Naive thymus-derived CD4-positive, alpha-beta T cell (primary cell): ENCODE data around the gene OR8J3. TPM values are rescaled to one million over a fixed set of nuclear protein-coding genes. Genes with fewer than 3 reads are reported as not detected.

Source experiments
- ATAC-seq: fragments of 150-1000 bp; cut with Tn5 transposase; 2 replicates; pipeline ENCODE4 v1.10.0; 2021; ENCODE audit warnings: mild to moderate bottlenecking, moderate library complexity
- CTCF ChIA-PET: fragments of 350-600 bp; sonication (Branson Sonifier 250); formaldehyde crosslinking; loops from one replicate; lab custom pipeline; 2021; ENCODE audit warnings: antibody characterized with exemption; lab: Charles Lee
- POLR2A ChIA-PET: fragments of 350-600 bp; sonication (Branson Sonifier 250); formaldehyde crosslinking; loops from one replicate; lab custom pipeline; 2021; ENCODE audit warnings: antibody characterized with exemption, inconsistent platforms; lab: Charles Lee
- DNase-seq, 9 donors: peaks; one replicate each; pipeline versions ENCODE4 v3.0.0 to v3.0.0-alpha.2; 2020 to 2022; ENCODE audit warnings: mixed read lengths in 1 of 9
- H3K27ac ChIP-seq: one replicate; pipeline ENCODE4 v1.7.0; 2013; ENCODE audit warnings: mild to moderate bottlenecking, low read depth, low read length, moderate library complexity
- H3K27me3 ChIP-seq, 2 donors: one replicate each; pipeline ENCODE4 v1.7.0; 2013; ENCODE audit warnings: low read length in 2 of 2, mild to moderate bottlenecking in 2 of 2, moderate library complexity in 2 of 2; ENCODE audit not compliant: control insufficient read depth in 2 of 2, insufficient read depth in 2 of 2
- H3K36me3 ChIP-seq, 3 experiments: 1 replicate in 2 of 3; 2 replicates in 1 of 3; pipeline ENCODE4 v1.7.0; 2013; ENCODE audit warnings: low read length in 3 of 3, mild to moderate bottlenecking in 3 of 3, moderate library complexity in 1 of 3; ENCODE audit not compliant: insufficient read depth in 3 of 3, control insufficient read depth in 2 of 3
- H3K4me1 ChIP-seq, 2 donors: one replicate each; pipeline ENCODE4 v1.7.0; 2013; ENCODE audit warnings: low read length in 2 of 2, mild to moderate bottlenecking in 2 of 2, moderate library complexity in 1 of 2; ENCODE audit not compliant: control insufficient read depth in 2 of 2, insufficient read depth in 2 of 2
- H3K4me3 ChIP-seq: 2 replicates; pipeline ENCODE4 v1.7.0; 2013; ENCODE audit warnings: mild to moderate bottlenecking, low read length
- H3K9me3 ChIP-seq, 3 experiments: 1 replicate in 2 of 3; 2 replicates in 1 of 3; pipeline ENCODE4 v1.7.0; 2013; ENCODE audit warnings: low read length in 3 of 3; ENCODE audit not compliant: control insufficient read depth in 2 of 3
- H3K27ac Mint-ChIP-seq, 9 donors: one replicate each; pipeline ENCODE4 v1.8.0; 2020 to 2022; ENCODE audit warnings: mixed read lengths in 9 of 9, mild to moderate bottlenecking in 8 of 9, moderate library complexity in 5 of 9, inconsistent platforms in 2 of 9
- H3K27me3 Mint-ChIP-seq, 5 donors: one replicate each; pipeline ENCODE4 v1.8.0; 2021 to 2022; ENCODE audit warnings: mixed read lengths in 5 of 5, mild to moderate bottlenecking in 1 of 5
- H3K36me3 Mint-ChIP-seq, 5 donors: one replicate each; pipeline ENCODE4 v1.8.0; 2020 to 2022; ENCODE audit warnings: mixed read lengths in 5 of 5, mild to moderate bottlenecking in 3 of 5, inconsistent platforms in 1 of 5
- H3K4me1 Mint-ChIP-seq, 7 donors: one replicate each; pipeline ENCODE4 v1.8.0; 2020 to 2022; ENCODE audit warnings: mixed read lengths in 7 of 7, mild to moderate bottlenecking in 3 of 7, inconsistent platforms in 1 of 7
- H3K4me3 Mint-ChIP-seq, 10 donors: one replicate each; pipeline ENCODE4 v1.8.0; 2020 to 2022; ENCODE audit warnings: mild to moderate bottlenecking in 10 of 10, mixed read lengths in 10 of 10, moderate library complexity in 6 of 10, inconsistent platforms in 2 of 10
- H3K9me3 Mint-ChIP-seq, 11 donors: one replicate each; pipeline ENCODE4 v1.8.0; 2020 to 2022; ENCODE audit warnings: mixed read lengths in 11 of 11, mild to moderate bottlenecking in 4 of 11, inconsistent platforms in 1 of 11, moderate library complexity in 1 of 11
- intact Hi-C, 2 donors: fragments of 100-400 bp; cut with micrococcal nuclease; formaldehyde crosslinking; loops; one replicate each; pipeline ENCODE4 v1.15.1; 2023
- polyA plus RNA-seq, 2 donors: library from polyadenylated mRNA; unstranded; fragments of 300-500 nt; fragmentation: Illumina TruSeq; gene quantifications; one replicate each; pipeline ENCODE4 v1.2.3, GENCODE V29; 2021
- total RNA-seq, 6 experiments: library from RNA in 5 of 6; stranded (reverse) in 5 of 6; gene quantifications; 1 replicate in 5 of 6; 2 replicates in 1 of 6; pipeline ENCODE4 v1.2.3 and lab custom pipeline; 2021 to 2026

Gene OR8J3
- total RNA-seq, result not detected
- polyA plus RNA-seq, result not detected
- not detected for total RNA-seq (lab: John Stamatoyannopoulos, UW)

DNA sequence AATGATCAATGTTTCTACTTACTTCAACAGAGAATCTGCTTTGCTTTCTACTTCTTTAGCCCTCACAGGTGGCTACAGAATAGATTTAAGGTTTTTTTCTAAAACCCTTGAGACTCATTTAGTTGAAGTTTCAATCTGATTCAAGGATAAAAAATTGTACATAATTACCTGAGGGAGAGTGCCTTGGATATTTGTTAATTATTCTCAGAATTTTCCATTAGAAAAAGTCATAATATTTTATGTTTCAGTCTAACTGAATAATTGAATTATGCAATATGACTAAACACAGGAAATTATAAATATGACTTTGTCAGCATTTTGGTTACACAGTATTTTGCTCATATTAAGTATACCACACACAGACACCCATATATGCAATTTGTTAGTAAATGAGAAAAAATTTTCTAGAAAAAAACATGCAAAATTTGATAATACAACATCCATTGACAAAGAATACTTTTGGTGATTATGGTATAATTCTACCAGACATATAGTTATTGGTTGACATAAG, at the start of gene OR8J3:
OR8J3 (minus strand) TSS at position 51 of the 511 bp plus-strand sequence. CDS start 2,483 bp downstream, outside the sequence.
- Histone ChIP-seq H3K27ac (no peak within 1 kb of the TSS), H3K4me1 (no peaks in the 10 kb centered on the region), H3K4me3 (no peak within 1 kb of the TSS), H3K27me3 (no peaks in the 10 kb centered on the region), H3K9me3 (no peaks in the 10 kb centered on the region), H3K36me3 (no peaks in the 10 kb centered on the region)
- H3K9me3 Mint-ChIP-seq, result peaks cover 4 to 22% (median 9%) of the 10 kb centered on the region in 11 donors
- ChIA-PET CTCF (no interaction called here), POLR2A (no interaction called here)
- DNase-seq (no peak), ATAC-seq (no peak)
- H3K27me3 Mint-ChIP-seq, result no peaks in the 10 kb centered on the region
- intact Hi-C loops, result no loop called here
- no peak within 1 kb of the TSS for H3K27ac Mint-ChIP-seq
- no peaks in the 10 kb centered on the region for H3K36me3 Mint-ChIP-seq
- H3K4me3 Mint-ChIP-seq, result no peak within 1 kb of the TSS
- H3K4me1 Mint-ChIP-seq, result no peaks in the 10 kb centered on the region

GRCh38 chr11:56188602-56189001, 48.6 kb upstream of the OR8J3 start:
- no peaks in the 10 kb centered on the region for H3K4me1 ChIP-seq
- no peak for DNase-seq
- H3K27ac ChIP-seq, result no peak overlapping the region
- Mint-ChIP-seq H3K36me3 (no peaks in the 10 kb centered on the region), H3K4me1 (no peaks in the 10 kb centered on the region), H3K9me3 (peaks cover 3 to 28% (median 11%) of the 10 kb centered on the region in 11 donors), H3K27ac (no peak overlapping the region), H3K4me3 (no peak overlapping the region), H3K27me3 (no peaks in the 10 kb centered on the region)
- CTCF ChIA-PET, result no interaction called here
- no peaks in the 10 kb centered on the region for H3K27me3 ChIP-seq
- intact Hi-C loops, result no loop called here
- no peak for ATAC-seq
- no peaks in the 10 kb centered on the region for H3K9me3 ChIP-seq
- H3K36me3 ChIP-seq, result no peaks in the 10 kb centered on the region
- no peak overlapping the region for H3K4me3 ChIP-seq
- POLR2A ChIA-PET, result no interaction called here

- no peak overlapping the region for H3K4me3 Mint-ChIP-seq
- H3K36me3 ChIP-seq, result no peaks in the 10 kb centered on the region
- H3K4me3 ChIP-seq, result no peak overlapping the region
- peaks cover 0 to 8% (median 0%) of the 10 kb centered on the region in 3 experiments for H3K9me3 ChIP-seq
- H3K27me3 ChIP-seq, result no peaks in the 10 kb centered on the region
- intact Hi-C loops, result no loop called here
- ChIA-PET POLR2A (no interaction called here), CTCF (no interaction called here)
- DNase-seq, result no peak
- H3K36me3 Mint-ChIP-seq, result peaks cover 0 to 3% (median 0%) of the 10 kb centered on the region in 5 donors
- H3K4me1 Mint-ChIP-seq, result no peaks in the 10 kb centered on the region
- no peak overlapping the region for H3K27ac Mint-ChIP-seq
- no peak overlapping the region for H3K27ac ChIP-seq
- H3K9me3 Mint-ChIP-seq, result peaks cover 2 to 32% (median 15%) of the 10 kb centered on the region in 11 donors
- no peaks in the 10 kb centered on the region for H3K27me3 Mint-ChIP-seq
- no peak for ATAC-seq
- no peaks in the 10 kb centered on the region for H3K4me1 ChIP-seq
Measured at GRCh38 chr11:56183459-56183858, 43.5 kb upstream of the OR8J3 start.

- CTCF ChIA-PET, result no interaction called here
- Histone ChIP-seq H3K9me3 (peaks cover 0 to 8% (median 0%) of the 10 kb centered on the region in 3 experiments), H3K27me3 (no peaks in the 10 kb centered on the region), H3K4me3 (no peak within 1 kb of the TSS), H3K4me1 (no peaks in the 10 kb centered on the region), H3K36me3 (no peaks in the 10 kb centered on the region), H3K27ac (no peak within 1 kb of the TSS)
- H3K36me3 Mint-ChIP-seq, result peaks cover 0 to 3% (median 0%) of the 10 kb centered on the region in 5 donors
- H3K27me3 Mint-ChIP-seq, result no peaks in the 10 kb centered on the region
- no peak within 1 kb of the TSS for H3K27ac Mint-ChIP-seq
- intact Hi-C loops, result no loop called here
- no peak for ATAC-seq
- peaks cover 0 to 26% (median 9%) of the 10 kb centered on the region in 11 donors for H3K9me3 Mint-ChIP-seq
- POLR2A ChIA-PET, result no interaction called here
- no peak within 1 kb of the TSS for H3K4me3 Mint-ChIP-seq
- H3K4me1 Mint-ChIP-seq, result no peaks in the 10 kb centered on the region
- DNase-seq, result no peak
Measured at GRCh38 chr11:56176318-56176717, 36.3 kb upstream of the OR8J3 start, which contains the start of gene OR5J2. OR5J2 (plus strand) TSS chr11:56176618; CDS start chr11:56176618, 0 bp downstream.

GRCh38 chr11:56172256-56172830, 32.3 kb upstream of the OR8J3 start:
- POLR2A ChIA-PET, result no interaction called here
- intact Hi-C loops, result no loop called here
- H3K4me1 Mint-ChIP-seq, result no peaks in the 10 kb centered on the region
- Histone ChIP-seq H3K4me3 (no peak overlapping the region), H3K27me3 (no peaks in the 10 kb centered on the region), H3K27ac (no peak overlapping the region), H3K36me3 (no peaks in the 10 kb centered on the region), H3K9me3 (no peaks in the 10 kb centered on the region), H3K4me1 (no peaks in the 10 kb centered on the region)
- CTCF ChIA-PET, result no interaction called here
- ATAC-seq, result no peak
- H3K36me3 Mint-ChIP-seq, result no peaks in the 10 kb centered on the region
- no peak for DNase-seq
- H3K27me3 Mint-ChIP-seq, result no peaks in the 10 kb centered on the region
- H3K27ac Mint-ChIP-seq, result no peak overlapping the region
- peaks cover 0 to 36% (median 4%) of the 10 kb centered on the region in 11 donors for H3K9me3 Mint-ChIP-seq
- H3K4me3 Mint-ChIP-seq, result no peak overlapping the region

- CTCF ChIA-PET, result no interaction called here
- Histone ChIP-seq H3K9me3 (no peaks in the 10 kb centered on the region), H3K4me1 (no peaks in the 10 kb centered on the region), H3K27ac (no peak overlapping the region), H3K4me3 (no peak overlapping the region), H3K27me3 (no peaks in the 10 kb centered on the region), H3K36me3 (no peaks in the 10 kb centered on the region)
- H3K9me3 Mint-ChIP-seq, result peaks cover 0 to 33% (median 6%) of the 10 kb centered on the region in 11 donors
- no peaks in the 10 kb centered on the region for H3K4me1 Mint-ChIP-seq
- no peaks in the 10 kb centered on the region for H3K36me3 Mint-ChIP-seq
- H3K27ac Mint-ChIP-seq, result no peak overlapping the region
- ATAC-seq (no peak), DNase-seq (no peak)
- POLR2A ChIA-PET, result no interaction called here
- intact Hi-C loops, result no loop called here
- no peaks in the 10 kb centered on the region for H3K27me3 Mint-ChIP-seq
- no peak overlapping the region for H3K4me3 Mint-ChIP-seq
Measured at GRCh38 chr11:56163804-56164203, 23.8 kb upstream of the OR8J3 start.

DNA sequence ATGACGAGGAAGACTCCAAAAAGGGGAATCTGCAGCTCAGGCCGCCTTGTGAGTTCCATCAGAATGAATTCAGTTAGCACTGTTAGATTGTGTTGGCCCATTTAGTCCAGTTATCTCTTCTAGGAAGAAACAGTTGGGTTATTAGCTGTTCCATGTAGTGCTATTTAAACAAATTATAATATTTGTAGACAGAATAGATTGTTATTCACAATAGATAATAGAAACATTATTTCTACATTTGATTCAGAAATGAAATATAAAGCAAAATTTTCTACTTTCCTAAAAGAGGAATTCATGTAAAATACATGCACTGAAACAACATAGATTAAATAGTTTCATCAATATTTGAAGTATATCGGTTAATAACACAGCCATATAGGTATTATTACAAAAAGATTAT, 20.2 kb upstream of the OR8J3 start, which contains the start of gene OR8K5:
OR8K5 (minus strand) TSS at position 101 of the 400 bp plus-strand sequence; CDS start at position 101, 0 bp downstream.
- ChIA-PET CTCF (no interaction called here), POLR2A (no interaction called here)
- Mint-ChIP-seq H3K4me3 (no peak within 1 kb of the TSS), H3K27me3 (no peaks in the 10 kb centered on the region), H3K36me3 (no peaks in the 10 kb centered on the region), H3K4me1 (no peaks in the 10 kb centered on the region), H3K9me3 (peaks cover 2 to 26% (median 11%) of the 10 kb centered on the region in 11 donors), H3K27ac (no peak within 1 kb of the TSS)
- Histone ChIP-seq H3K27me3 (no peaks in the 10 kb centered on the region), H3K4me1 (no peaks in the 10 kb centered on the region), H3K27ac (no peak within 1 kb of the TSS), H3K9me3 (peaks cover 0 to 7% (median 0%) of the 10 kb centered on the region in 3 experiments), H3K4me3 (no peak within 1 kb of the TSS), H3K36me3 (no peaks in the 10 kb centered on the region)
- ATAC-seq, result no peak
- DNase-seq, result no peak
- intact Hi-C loops, result no loop called here
